Measurements from ENCODE around the gene ASIC4. TPM values are rescaled to one million over a fixed set of nuclear protein-coding genes. Genes with fewer than 3 reads are reported as not detected.

The ASIC4 gene
- total and polyA plus RNA-seq, 3 experiments from 2014 or later = not detected

GRCh38 chr2:219545943-219546352 lies 31.7 kb downstream of the ASIC4 start:
- Histone ChIP-seq H3K4me1 (ENCODE audit: insufficient read depth, low read length) (peaks cover 18% of the 10 kb centered on the region), H3K9me3 (ENCODE audit: low read length) (no peaks in the 10 kb centered on the region), H3K36me3 (ENCODE audit: insufficient read depth, low read length) (no peaks in the 10 kb centered on the region), H3K27ac (ENCODE audit: low read depth, low read length) (no peak overlapping the region), H3K4me3 (ENCODE audit: low read length) (no peak overlapping the region), H3K27me3 (ENCODE audit: insufficient read depth, low read length, poor library complexity, severe bottlenecking) (no peaks in the 10 kb centered on the region)
- DNase-seq = no peak
- CTCF ChIA-PET = no interaction called here
- peaks cover 14 to 34% of the 10 kb centered on the region in 2 donors for H3K27me3 Mint-ChIP-seq
- H3K4me3 Mint-ChIP-seq = peak overlapping the region in 2 of 7 donors; percentile 2 to 81
- peak overlapping the region in 1 of 8 donors; percentile 73 for H3K27ac Mint-ChIP-seq
- peaks cover 0 to 2% (median 2%) of the 10 kb centered on the region in 3 donors for H3K36me3 Mint-ChIP-seq
- no peaks in the 10 kb centered on the region for H3K9me3 Mint-ChIP-seq
- POLR2A ChIA-PET = no interaction called here
- H3K4me1 Mint-ChIP-seq = peaks cover 23 to 31% (median 27%) of the 10 kb centered on the region in 3 donors

GRCh38 chr2:219547621-219548020 lies 33.3 kb downstream of the ASIC4 start:
- Mint-ChIP-seq H3K27ac (no peak overlapping the region), H3K4me3 (no peak overlapping the region), H3K9me3 (no peaks in the 10 kb centered on the region), H3K27me3 (peaks cover 26 to 41% of the 10 kb centered on the region in 2 donors), H3K4me1 (peaks cover 13 to 23% (median 16%) of the 10 kb centered on the region in 3 donors), H3K36me3 (no peaks in the 10 kb centered on the region)
- Histone ChIP-seq H3K36me3 (ENCODE audit: insufficient read depth, low read length) (no peaks in the 10 kb centered on the region), H3K4me1 (ENCODE audit: insufficient read depth, low read length) (peaks cover 3% of the 10 kb centered on the region), H3K4me3 (ENCODE audit: low read length) (no peak overlapping the region), H3K9me3 (ENCODE audit: low read length) (no peaks in the 10 kb centered on the region), H3K27me3 (ENCODE audit: insufficient read depth, low read length, poor library complexity, severe bottlenecking) (peaks cover 10% of the 10 kb centered on the region), H3K27ac (ENCODE audit: low read depth, low read length) (no peak overlapping the region)
- ChIA-PET CTCF (no interaction called here), POLR2A (no interaction called here)
- no peak for DNase-seq

- no peak overlapping the region for H3K4me3 ChIP-seq (ENCODE audit: low read length)
- peak overlapping the region in 1 of 7 donors; percentile 35 for H3K4me3 Mint-ChIP-seq
- no peaks in the 10 kb centered on the region for H3K9me3 ChIP-seq (ENCODE audit: low read length)
- POLR2A ChIA-PET = no interaction called here
- H3K36me3 ChIP-seq (ENCODE audit: insufficient read depth, low read length) = no peaks in the 10 kb centered on the region
- H3K27me3 ChIP-seq (ENCODE audit: insufficient read depth, low read length, poor library complexity, severe bottlenecking) = peaks cover 23% of the 10 kb centered on the region
- no peak overlapping the region for H3K27ac Mint-ChIP-seq
- H3K4me1 ChIP-seq (ENCODE audit: insufficient read depth, low read length) = peaks cover 7% of the 10 kb centered on the region
- H3K36me3 Mint-ChIP-seq = no peaks in the 10 kb centered on the region
- no peak for DNase-seq
- CTCF ChIA-PET = interaction anchor here (0.8 to 1.5 kb wide), 4 partner anchors 11 to 94 kb away, joined by 3 to 5 read pairs (median 4); partner anchors contain the start of gene STK11IP
- no peak overlapping the region for H3K27ac ChIP-seq (ENCODE audit: low read depth, low read length)
- peaks cover 10 to 26% (median 18%) of the 10 kb centered on the region in 3 donors for H3K4me1 Mint-ChIP-seq
- H3K27me3 Mint-ChIP-seq = peaks cover 37 to 51% of the 10 kb centered on the region in 2 donors
- no peaks in the 10 kb centered on the region for H3K9me3 Mint-ChIP-seq
These were observed 34.7 kb downstream of the ASIC4 start for GRCh38 chr2:219548990-219549389.

- ChIA-PET CTCF (interaction anchor here (0.8 to 1.5 kb wide), 3 partner anchors 10 to 93 kb away, joined by 3 to 5 read pairs (median 4); no protein-coding TSS in a partner anchor), POLR2A (no interaction called here)
- peaks cover 37 to 57% of the 10 kb centered on the region in 2 donors for H3K27me3 Mint-ChIP-seq
- H3K36me3 Mint-ChIP-seq = no peaks in the 10 kb centered on the region
- H3K4me3 Mint-ChIP-seq = no peak overlapping the region
- DNase-seq = no peak
- H3K4me1 Mint-ChIP-seq = peaks cover 4 to 20% (median 12%) of the 10 kb centered on the region in 3 donors
- Histone ChIP-seq H3K4me1 (ENCODE audit: insufficient read depth, low read length) (peaks cover 7% of the 10 kb centered on the region), H3K36me3 (ENCODE audit: insufficient read depth, low read length) (no peaks in the 10 kb centered on the region), H3K4me3 (ENCODE audit: low read length) (no peak overlapping the region), H3K9me3 (ENCODE audit: low read length) (no peaks in the 10 kb centered on the region), H3K27me3 (ENCODE audit: insufficient read depth, low read length, poor library complexity, severe bottlenecking) (peaks cover 26% of the 10 kb centered on the region), H3K27ac (ENCODE audit: low read depth, low read length) (no peak overlapping the region)
- H3K9me3 Mint-ChIP-seq = no peaks in the 10 kb centered on the region
- no peak overlapping the region for H3K27ac Mint-ChIP-seq
These were observed 35.3 kb downstream of the ASIC4 start for GRCh38 chr2:219549619-219550018.

- H3K36me3 ChIP-seq (ENCODE audit: insufficient read depth, low read length) = no peaks in the 10 kb centered on the region
- Mint-ChIP-seq H3K4me3 (peak overlapping the region; percentile 55 to 91 (median 69)), H3K36me3 (no peaks in the 10 kb centered on the region), H3K27me3 (peaks cover 37 to 72% of the 10 kb centered on the region in 2 donors), H3K4me1 (peaks cover 0 to 16% (median 9%) of the 10 kb centered on the region in 3 donors), H3K9me3 (no peaks in the 10 kb centered on the region), H3K27ac (peak overlapping the region in 3 of 8 donors; percentile 11 to 47 (median 26))
- ChIA-PET CTCF (interaction anchor here (0.8 to 6.3 kb wide), 4 partner anchors 9 to 14 kb away, joined by 4 to 34 read pairs (median 6); partner anchors contain the start of genes CHPF and TMEM198), POLR2A (interaction anchor here (1.0 kb wide), 1 partner anchor 164 kb away, joined by 4 read pairs; the partner anchor contains the start of gene DNPEP)
- peaks cover 7% of the 10 kb centered on the region for H3K4me1 ChIP-seq (ENCODE audit: insufficient read depth, low read length)
- DNase-seq = peak in 1 of 5 donors; percentile 26
- H3K27ac ChIP-seq (ENCODE audit: low read depth, low read length) = no peak overlapping the region
- no peaks in the 10 kb centered on the region for H3K9me3 ChIP-seq (ENCODE audit: low read length)
- peak overlapping the region; percentile 32 for H3K4me3 ChIP-seq (ENCODE audit: low read length)
- H3K27me3 ChIP-seq (ENCODE audit: insufficient read depth, low read length, poor library complexity, severe bottlenecking) = peaks cover 26% of the 10 kb centered on the region
These were observed 37.4 kb downstream of the ASIC4 start for GRCh38 chr2:219551441-219552381.

- no peak overlapping the region for H3K27ac ChIP-seq (ENCODE audit: low read depth, low read length)
- H3K4me3 ChIP-seq (ENCODE audit: low read length) = peak overlapping the region; percentile 32
- no peaks in the 10 kb centered on the region for H3K9me3 Mint-ChIP-seq
- peaks cover 34 to 69% of the 10 kb centered on the region in 2 donors for H3K27me3 Mint-ChIP-seq
- H3K4me1 Mint-ChIP-seq = peaks cover 0 to 16% (median 9%) of the 10 kb centered on the region in 3 donors
- H3K4me3 Mint-ChIP-seq = peak overlapping the region; percentile 55 to 91 (median 69)
- H3K36me3 Mint-ChIP-seq = no peaks in the 10 kb centered on the region
- no peaks in the 10 kb centered on the region for H3K36me3 ChIP-seq (ENCODE audit: insufficient read depth, low read length)
- peaks cover 26% of the 10 kb centered on the region for H3K27me3 ChIP-seq (ENCODE audit: insufficient read depth, low read length, poor library complexity, severe bottlenecking)
- POLR2A ChIA-PET = interaction anchor here (1.0 kb wide), 1 partner anchor 165 kb away, joined by 4 read pairs; the partner anchor contains the start of gene DNPEP
- H3K27ac Mint-ChIP-seq = peak overlapping the region in 1 of 8 donors; percentile 26
- H3K9me3 ChIP-seq (ENCODE audit: low read length) = no peaks in the 10 kb centered on the region
- peaks cover 7% of the 10 kb centered on the region for H3K4me1 ChIP-seq (ENCODE audit: insufficient read depth, low read length)
- peak; percentile 69 to 80 (median 76) for DNase-seq
- CTCF ChIA-PET = interaction anchor here (1.1 to 6.3 kb wide), 2 partner anchors 10 to 13 kb away, joined by 4 to 34 read pairs; partner anchors contain the start of genes CHPF and TMEM198
These were observed 38.3 kb downstream of the ASIC4 start for GRCh38 chr2:219552382-219553167.

- H3K36me3 Mint-ChIP-seq = no peaks in the 10 kb centered on the region
- DNase-seq = no peak
- POLR2A ChIA-PET = interaction anchor here (1.0 kb wide), 1 partner anchor 165 kb away, joined by 4 read pairs; the partner anchor contains the start of gene DNPEP
- H3K27me3 Mint-ChIP-seq = peaks cover 34 to 68% of the 10 kb centered on the region in 2 donors
- peak overlapping the region; percentile 32 for H3K4me3 ChIP-seq (ENCODE audit: low read length)
- H3K27me3 ChIP-seq (ENCODE audit: insufficient read depth, low read length, poor library complexity, severe bottlenecking) = peaks cover 26% of the 10 kb centered on the region
- CTCF ChIA-PET = interaction anchor here (6.3 kb wide), 1 partner anchor 11 kb away, joined by 34 read pairs; the partner anchor contains the start of genes CHPF and TMEM198
- peaks cover 0 to 16% (median 9%) of the 10 kb centered on the region in 3 donors for H3K4me1 Mint-ChIP-seq
- H3K36me3 ChIP-seq (ENCODE audit: insufficient read depth, low read length) = no peaks in the 10 kb centered on the region
- no peak overlapping the region for H3K27ac Mint-ChIP-seq
- H3K4me3 Mint-ChIP-seq = peak overlapping the region in 6 of 7 donors; percentile 41 to 62 (median 54)
- H3K9me3 Mint-ChIP-seq = no peaks in the 10 kb centered on the region
- no peak overlapping the region for H3K27ac ChIP-seq (ENCODE audit: low read depth, low read length)
- peaks cover 7% of the 10 kb centered on the region for H3K4me1 ChIP-seq (ENCODE audit: insufficient read depth, low read length)
- no peaks in the 10 kb centered on the region for H3K9me3 ChIP-seq (ENCODE audit: low read length)
These were observed 38.8 kb downstream of the ASIC4 start for GRCh38 chr2:219553168-219553417.
